ENCODE results near the gene QSOX2.

The QSOX2 gene

GRCh38 chr9:136231478-136232297 lies 13.9 kb downstream of the QSOX2 start:
- TF ChIP-seq, protein P1, sequence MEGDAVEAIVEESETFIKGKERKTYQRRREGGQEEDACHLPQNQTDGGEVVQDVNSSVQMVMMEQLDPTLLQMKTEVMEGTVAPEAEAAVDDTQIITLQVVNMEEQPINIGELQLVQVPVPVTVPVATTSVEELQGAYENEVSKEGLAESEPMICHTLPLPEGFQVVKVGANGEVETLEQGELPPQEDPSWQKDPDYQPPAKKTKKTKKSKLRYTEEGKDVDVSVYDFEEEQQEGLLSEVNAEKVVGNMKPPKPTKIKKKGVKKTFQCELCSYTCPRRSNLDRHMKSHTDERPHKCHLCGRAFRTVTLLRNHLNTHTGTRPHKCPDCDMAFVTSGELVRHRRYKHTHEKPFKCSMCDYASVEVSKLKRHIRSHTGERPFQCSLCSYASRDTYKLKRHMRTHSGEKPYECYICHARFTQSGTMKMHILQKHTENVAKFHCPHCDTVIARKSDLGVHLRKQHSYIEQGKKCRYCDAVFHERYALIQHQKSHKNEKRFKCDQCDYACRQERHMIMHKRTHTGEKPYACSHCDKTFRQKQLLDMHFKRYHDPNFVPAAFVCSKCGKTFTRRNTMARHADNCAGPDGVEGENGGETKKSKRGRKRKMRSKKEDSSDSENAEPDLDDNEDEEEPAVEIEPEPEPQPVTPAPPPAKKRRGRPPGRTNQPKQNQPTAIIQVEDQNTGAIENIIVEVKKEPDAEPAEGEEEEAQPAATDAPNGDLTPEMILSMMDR (IDR thresholded peaks at IDR 0.05; ENCODE audit: extremely low read depth, insufficient read depth, missing control alignments), result no peak
- DNase-seq (ENCODE audit: low spot score), result no peak
- in situ Hi-C loops (cut with MboI; ENCODE audit: low pct_unique_long_range_greater_than_20kb, low sequenced_read_pairs, unreplicated experiment), result no loop called here

- in situ Hi-C loops (cut with MboI; ENCODE audit: low pct_unique_long_range_greater_than_20kb, low sequenced_read_pairs, unreplicated experiment), result no loop called here
- TF ChIP-seq, protein P1 (IDR thresholded peaks at IDR 0.05; ENCODE audit: extremely low read depth, insufficient read depth, missing control alignments), result no peak
- DNase-seq (ENCODE audit: low spot score), result no peak
Measured at GRCh38 chr9:136230773-136231172, 14.8 kb downstream of the QSOX2 start.

- DNase-seq (ENCODE audit: low spot score), result no peak
- TF ChIP-seq, protein P1 (IDR thresholded peaks at IDR 0.05; ENCODE audit: extremely low read depth, insufficient read depth, missing control alignments), result no peak
- in situ Hi-C loops (cut with MboI; ENCODE audit: low pct_unique_long_range_greater_than_20kb, low sequenced_read_pairs, unreplicated experiment), result no loop called here
Measured at GRCh38 chr9:136230365-136230764, 15.2 kb downstream of the QSOX2 start.

DNA sequence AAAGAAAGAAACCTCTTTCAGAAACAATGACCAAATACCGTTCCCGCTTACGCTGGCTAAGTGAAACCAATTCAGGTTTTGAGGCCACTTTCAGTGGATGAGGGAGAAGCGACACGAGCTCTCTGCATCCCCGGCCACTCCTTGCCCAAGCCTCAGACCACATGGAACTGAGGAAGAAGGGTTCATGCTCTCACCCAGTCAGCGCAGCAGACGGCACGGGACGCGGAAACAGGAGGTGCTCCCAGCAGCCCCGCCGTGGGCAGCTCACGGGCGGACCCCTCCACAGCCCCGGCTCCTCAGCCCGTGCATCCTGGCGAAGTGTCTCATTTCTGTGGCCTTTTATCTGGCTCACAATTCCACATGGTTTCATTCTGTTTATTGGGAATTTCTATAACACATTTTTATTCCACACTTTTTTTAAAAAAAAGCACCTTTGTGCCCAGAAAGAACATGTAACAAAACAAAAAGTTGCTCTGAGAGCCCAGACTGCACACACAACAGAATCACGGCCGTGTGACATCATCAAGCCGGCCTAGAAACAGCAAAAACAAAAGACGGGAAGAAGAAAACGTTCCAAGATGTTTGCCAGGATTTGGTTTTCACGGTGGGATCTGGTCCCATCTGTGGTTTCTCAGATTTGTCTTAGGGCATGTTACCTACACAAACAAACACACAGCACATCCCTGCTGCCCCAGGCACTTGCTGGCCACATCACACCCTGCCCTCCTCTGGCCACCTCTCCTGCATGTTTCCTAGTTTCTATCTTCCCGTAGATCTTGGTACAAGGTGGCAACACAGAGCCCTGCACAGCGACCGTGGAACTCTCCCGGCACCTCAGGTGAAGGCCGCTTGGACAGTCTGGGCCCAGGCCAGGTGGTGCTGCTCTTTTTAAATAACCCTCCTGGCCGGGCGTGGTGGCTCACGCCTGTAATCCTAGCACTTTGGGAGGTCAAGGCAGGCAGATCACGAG lies 16.2 kb downstream of the QSOX2 start:
- TF ChIP-seq, protein P1 (IDR thresholded peaks at IDR 0.05; ENCODE audit: extremely low read depth, insufficient read depth, missing control alignments), result no peak
- in situ Hi-C loops (cut with MboI; ENCODE audit: low pct_unique_long_range_greater_than_20kb, low sequenced_read_pairs, unreplicated experiment), result no loop called here
- DNase-seq (ENCODE audit: low spot score), result no peak

- in situ Hi-C loops (cut with MboI; ENCODE audit: low pct_unique_long_range_greater_than_20kb, low sequenced_read_pairs, unreplicated experiment), result no loop called here
- TF ChIP-seq, protein P1 (IDR thresholded peaks at IDR 0.05; ENCODE audit: extremely low read depth, insufficient read depth, missing control alignments), result no peak
- no peak for DNase-seq (ENCODE audit: low spot score)
Measured at GRCh38 chr9:136228107-136228875, 17.3 kb downstream of the QSOX2 start.

All from GM13977 (cell line).